Loucy (cell line): ENCODE data around the gene DOK7.

Experiments used
- H2AFZ ChIP-seq: fragments of 200-600 bp; sonication (generic); 2 replicates; pipeline ENCODE4 v1.6.0; 2016; ENCODE audit warnings: antibody characterized with exemption, mild to moderate bottlenecking, low read length, moderate library complexity
- H3F3A ChIP-seq: fragments of 200-600 bp; 2 replicates; pipeline ENCODE4 v1.6.0; 2016; ENCODE audit warnings: antibody characterized with exemption, low read depth, mild to moderate bottlenecking
- H3K27me3 ChIP-seq: fragments of 200-600 bp; sonication (generic); 2 replicates; pipeline ENCODE4 v1.6.1; 2014; ENCODE audit warnings: low read length, mild to moderate bottlenecking; ENCODE audit not compliant: insufficient read depth, poor library complexity, severe bottlenecking
- H3K36me3 ChIP-seq: fragments of 200-600 bp; sonication (generic); 2 replicates; pipeline ENCODE4 v1.6.1; 2016; ENCODE audit warnings: low read length; ENCODE audit not compliant: insufficient read depth
- H3K4me1 ChIP-seq: fragments of 200-600 bp; sonication (generic); 2 replicates; pipeline ENCODE4 v1.5.1; 2014; ENCODE audit warnings: low read length, mild to moderate bottlenecking; ENCODE audit not compliant: insufficient read depth, poor library complexity, severe bottlenecking
- H3K4me2 ChIP-seq: fragments of 200-600 bp; sonication (generic); 2 replicates; pipeline ENCODE4 v1.6.0; 2014; ENCODE audit warnings: antibody characterized with exemption, low read length, low read depth, mild to moderate bottlenecking; ENCODE audit not compliant: poor library complexity, severe bottlenecking
- H3K4me3 ChIP-seq: fragments of 200-600 bp; sonication (generic); 2 replicates; pipeline ENCODE4 v1.5.1; 2014; ENCODE audit warnings: low read length, mild to moderate bottlenecking, mixed read lengths; ENCODE audit not compliant: poor library complexity, severe bottlenecking
- H3K79me2 ChIP-seq: fragments of 200-600 bp; sonication (generic); 2 replicates; pipeline ENCODE4 v1.6.1; 2014; ENCODE audit warnings: low read length; ENCODE audit not compliant: insufficient read depth
- H3K9ac ChIP-seq: fragments of 200-600 bp; sonication (generic); 2 replicates; pipeline ENCODE4 v1.6.0; 2014; ENCODE audit warnings: mild to moderate bottlenecking, low read depth, low read length, moderate library complexity; ENCODE audit not compliant: poor library complexity, severe bottlenecking
- H3K9me2 ChIP-seq: fragments of 200-600 bp; sonication (generic); replicated peaks from 2 replicates; pipeline ENCODE4 v1.6.1; 2016; ENCODE audit warnings: low read depth, low read length, mixed read lengths
- H3K9me3 ChIP-seq: fragments of 200-600 bp; sonication (generic); 2 replicates; pipeline ENCODE4 v1.6.1; 2014; ENCODE audit warnings: mild to moderate bottlenecking, antibody characterized with exemption, low read length, low read depth; ENCODE audit not compliant: insufficient read depth
- H4K20me1 ChIP-seq: fragments of 200-600 bp; sonication (generic); 2 replicates; pipeline ENCODE4 v1.6.0; 2014; ENCODE audit warnings: antibody characterized with exemption, low read length, mild to moderate bottlenecking; ENCODE audit not compliant: insufficient read depth, poor library complexity, severe bottlenecking
- EZH2phosphoT487 ChIP-seq: fragments of 200-600 bp; IDR thresholded peaks from 2 replicates; pipeline ENCODE4 v1.6.1; 2018; ENCODE audit warnings: antibody characterized with exemption, mild to moderate bottlenecking, moderate library complexity, borderline replicate concordance
- TF ChIP-seq, protein P1 (sequence below): fragments of 200-600 bp; sonication (generic); conservative IDR thresholded peaks from 2 replicates; pipeline ENCODE4 v1.5.1; 2014; ENCODE audit warnings: mild to moderate bottlenecking, antibody characterized with exemption, low read length

DOK7 gene

DNA sequence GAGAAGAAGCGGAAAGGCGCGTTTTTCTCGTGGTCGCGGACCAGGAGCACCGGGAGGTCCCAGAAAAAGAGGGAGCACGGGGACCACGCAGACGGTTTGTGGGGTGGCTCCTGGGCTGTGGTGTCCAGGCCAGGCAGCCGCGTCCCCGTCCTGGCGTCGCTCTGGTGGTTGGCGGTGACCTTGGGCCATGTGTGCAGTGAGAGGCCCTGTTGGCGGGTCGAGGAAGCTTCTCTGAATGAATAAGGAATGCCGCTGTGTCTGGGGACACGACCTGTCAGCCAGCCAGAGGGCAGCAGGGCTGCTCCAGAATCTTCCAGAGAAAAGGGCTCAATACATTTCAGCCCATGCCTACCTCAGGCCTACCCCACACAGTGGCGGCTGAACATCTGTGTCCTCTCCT, 45.7 kb upstream of the DOK7 start:
- H3K4me1 ChIP-seq: no peaks in the 10 kb centered on the region
- H3K36me3 ChIP-seq: peaks cover 64% of the 10 kb centered on the region; the same call in 1 of the 2 replicates
- no peak overlapping the region for H2AFZ ChIP-seq
- no peaks in the 10 kb centered on the region for H3F3A ChIP-seq
- no peaks in the 10 kb centered on the region for H3K9me2 ChIP-seq
- no peak overlapping the region for H3K9ac ChIP-seq
- H3K4me3 ChIP-seq: no peak overlapping the region
- H4K20me1 ChIP-seq: peaks cover 5% of the 10 kb centered on the region
- H3K9me3 ChIP-seq: no peaks in the 10 kb centered on the region
- H3K4me2 ChIP-seq: no peak overlapping the region
- TF ChIP-seq, protein P1, sequence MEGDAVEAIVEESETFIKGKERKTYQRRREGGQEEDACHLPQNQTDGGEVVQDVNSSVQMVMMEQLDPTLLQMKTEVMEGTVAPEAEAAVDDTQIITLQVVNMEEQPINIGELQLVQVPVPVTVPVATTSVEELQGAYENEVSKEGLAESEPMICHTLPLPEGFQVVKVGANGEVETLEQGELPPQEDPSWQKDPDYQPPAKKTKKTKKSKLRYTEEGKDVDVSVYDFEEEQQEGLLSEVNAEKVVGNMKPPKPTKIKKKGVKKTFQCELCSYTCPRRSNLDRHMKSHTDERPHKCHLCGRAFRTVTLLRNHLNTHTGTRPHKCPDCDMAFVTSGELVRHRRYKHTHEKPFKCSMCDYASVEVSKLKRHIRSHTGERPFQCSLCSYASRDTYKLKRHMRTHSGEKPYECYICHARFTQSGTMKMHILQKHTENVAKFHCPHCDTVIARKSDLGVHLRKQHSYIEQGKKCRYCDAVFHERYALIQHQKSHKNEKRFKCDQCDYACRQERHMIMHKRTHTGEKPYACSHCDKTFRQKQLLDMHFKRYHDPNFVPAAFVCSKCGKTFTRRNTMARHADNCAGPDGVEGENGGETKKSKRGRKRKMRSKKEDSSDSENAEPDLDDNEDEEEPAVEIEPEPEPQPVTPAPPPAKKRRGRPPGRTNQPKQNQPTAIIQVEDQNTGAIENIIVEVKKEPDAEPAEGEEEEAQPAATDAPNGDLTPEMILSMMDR: no peak
- no peak for TF ChIP-seq EZH2phosphoT487
- 0 out of 2 replicates have a peak, but pooled peaks cover 6% of the 10 kb centered on the region for H3K79me2 ChIP-seq
- no peaks in the 10 kb centered on the region for H3K27me3 ChIP-seq

DNA sequence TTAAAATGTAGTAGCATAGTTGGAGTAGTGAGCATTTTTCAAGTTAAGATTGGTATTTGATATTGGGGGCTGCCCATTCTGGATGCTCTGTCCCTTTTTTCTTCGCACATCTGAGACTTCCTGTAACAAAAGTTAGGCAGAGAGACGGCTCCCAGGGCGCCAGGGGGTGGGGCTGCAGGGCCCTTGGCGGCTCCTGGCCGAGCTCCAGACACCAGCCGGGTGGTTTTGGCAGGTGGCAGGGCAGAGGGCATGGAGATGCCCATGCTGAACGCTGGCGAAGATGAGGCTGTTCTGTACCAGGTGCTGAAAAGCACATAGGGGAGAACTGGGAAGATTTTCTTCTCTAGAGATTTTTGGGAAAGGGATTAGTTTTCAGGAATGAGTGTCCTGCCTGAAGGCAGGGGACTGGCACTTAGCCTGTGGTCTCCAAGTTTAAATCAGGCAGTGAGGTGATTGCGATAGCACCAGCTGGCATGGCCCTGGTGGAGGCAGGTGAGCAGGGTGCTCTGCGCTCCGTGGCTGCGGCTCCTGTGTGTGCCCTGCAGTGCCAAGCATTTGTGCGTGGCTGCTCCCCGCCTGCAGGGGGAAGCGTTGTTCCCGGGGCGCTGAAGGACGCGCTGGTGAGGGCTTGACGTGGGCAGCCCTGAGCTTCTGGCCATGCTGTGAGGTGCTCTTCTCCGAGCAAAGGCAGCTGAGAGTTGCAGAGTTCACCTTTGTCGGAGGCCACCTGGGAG, 44.9 kb upstream of the DOK7 start:
- H3K79me2 ChIP-seq: 0 out of 2 replicates have a peak, but pooled peaks cover 5% of the 10 kb centered on the region
- H3K9me2 ChIP-seq: no peaks in the 10 kb centered on the region
- peaks cover 5% of the 10 kb centered on the region for H4K20me1 ChIP-seq
- H3K4me2 ChIP-seq: no peak overlapping the region
- H3K27me3 ChIP-seq: no peaks in the 10 kb centered on the region
- H3K9ac ChIP-seq: no peak overlapping the region
- no peaks in the 10 kb centered on the region for H3K4me1 ChIP-seq
- no peak overlapping the region for H2AFZ ChIP-seq
- peaks cover 71% of the 10 kb centered on the region; the same call in 1 of the 2 replicates for H3K36me3 ChIP-seq
- no peak for TF ChIP-seq EZH2phosphoT487
- TF ChIP-seq, protein P1: peak; percentile 32; the same call in 1 of the 2 replicates
- no peak overlapping the region for H3K4me3 ChIP-seq
- H3F3A ChIP-seq: no peaks in the 10 kb centered on the region
- no peaks in the 10 kb centered on the region for H3K9me3 ChIP-seq

DNA sequence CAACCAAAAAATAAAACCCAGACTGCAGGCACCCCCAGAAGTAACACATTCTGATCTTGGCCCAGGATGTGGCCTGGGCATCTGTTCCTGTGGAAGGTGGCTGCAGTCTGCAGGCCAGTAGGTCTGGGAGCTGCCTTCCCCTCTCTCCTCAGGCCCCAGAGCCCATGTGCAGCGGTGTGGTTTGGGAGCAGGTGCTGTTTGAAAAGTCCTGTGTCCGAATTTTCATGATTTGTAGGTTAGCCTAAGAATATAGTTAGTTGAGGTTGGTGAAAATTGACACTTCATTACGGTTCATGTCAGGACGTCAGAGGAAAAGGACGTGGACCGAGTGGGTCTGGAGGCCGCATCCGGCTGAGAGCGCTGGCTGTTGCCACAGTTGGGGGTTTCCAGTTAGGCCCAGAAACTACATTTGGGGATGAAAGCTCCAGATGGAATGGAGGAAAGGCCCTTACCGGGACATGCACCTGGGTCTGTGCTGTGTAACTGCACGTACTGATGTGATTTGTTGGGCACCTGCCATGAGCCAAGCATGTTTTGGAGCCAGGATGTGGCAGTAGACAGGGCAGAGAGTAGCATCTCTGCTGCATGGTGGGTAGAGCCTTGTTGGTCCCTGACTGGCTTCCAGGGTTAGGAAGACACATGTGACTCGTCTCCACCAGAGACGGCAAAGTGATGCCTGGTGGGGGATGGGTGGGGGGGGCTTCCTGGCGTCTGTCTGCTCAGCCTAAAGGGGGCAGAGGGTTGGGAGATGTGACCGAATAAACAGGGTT, 43.1 kb upstream of the DOK7 start:
- no peak overlapping the region for H2AFZ ChIP-seq
- H3K9me3 ChIP-seq: no peaks in the 10 kb centered on the region
- no peak overlapping the region for H3K4me2 ChIP-seq
- H3K9me2 ChIP-seq: no peaks in the 10 kb centered on the region
- H3K4me3 ChIP-seq: no peak overlapping the region
- TF ChIP-seq, protein P1: no peak
- no peak for TF ChIP-seq EZH2phosphoT487
- no peak overlapping the region for H3K9ac ChIP-seq
- H3F3A ChIP-seq: no peaks in the 10 kb centered on the region
- no peaks in the 10 kb centered on the region for H3K27me3 ChIP-seq
- H3K36me3 ChIP-seq: peaks cover 89% of the 10 kb centered on the region; the same call in 1 of the 2 replicates
- no peaks in the 10 kb centered on the region for H3K4me1 ChIP-seq
- H4K20me1 ChIP-seq: no peaks in the 10 kb centered on the region
- no peaks in the 10 kb centered on the region for H3K79me2 ChIP-seq
